NB4 (cell line): ENCODE data around the gene SMOC2.

Experiments
- DNase-seq: peaks from one replicate; pipeline ENCODE4 v3.0.0; 2010; ENCODE audit warnings: low read depth
- H3K4me3 ChIP-seq: one replicate; pipeline ENCODE4 v1.5.1; 2011; ENCODE audit warnings: mild to moderate bottlenecking, low read depth, low read length, moderate library complexity
- MYC ChIP-seq: IDR thresholded peaks from 2 replicates; pipeline ENCODE4 v1.6.1; 2011; ENCODE audit warnings: low read depth, low read length
- POLR2A ChIP-seq: IDR thresholded peaks from 2 replicates; pipeline ENCODE4 v1.6.1; 2011; ENCODE audit warnings: mild to moderate bottlenecking; ENCODE audit not compliant: insufficient read length; ENCODE audit errors: extremely low read depth
- TF ChIP-seq, protein P1 (sequence below): IDR thresholded peaks from one replicate; pipeline ENCODE4 v1.5.1; 2012; ENCODE audit warnings: low read depth, low read length
- TF ChIP-seq, protein P2 (sequence below): IDR thresholded peaks from 2 replicates; pipeline ENCODE4 v1.6.1; 2011; ENCODE audit warnings: low read depth, low read length

The SMOC2 gene

DNA sequence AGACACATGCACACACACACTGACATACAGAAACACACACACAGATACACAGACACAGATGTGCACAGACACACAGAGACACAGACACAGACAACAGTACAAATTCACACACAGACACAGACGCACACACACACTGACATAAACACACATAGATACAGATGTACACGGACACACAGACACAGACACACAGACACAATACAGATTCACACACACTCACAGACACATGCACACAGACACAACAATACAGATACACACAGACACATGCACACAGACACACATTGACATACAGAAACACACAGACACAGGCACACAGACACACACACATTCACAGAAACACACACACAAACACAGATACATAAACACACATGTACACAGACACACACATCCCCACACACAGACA is 183.6 kb downstream of the SMOC2 start:
- H3K4me3 ChIP-seq: no peak overlapping the region
- TF ChIP-seq POLR2A: no peak
- TF ChIP-seq MYC: no peak
- TF ChIP-seq, protein P1, sequence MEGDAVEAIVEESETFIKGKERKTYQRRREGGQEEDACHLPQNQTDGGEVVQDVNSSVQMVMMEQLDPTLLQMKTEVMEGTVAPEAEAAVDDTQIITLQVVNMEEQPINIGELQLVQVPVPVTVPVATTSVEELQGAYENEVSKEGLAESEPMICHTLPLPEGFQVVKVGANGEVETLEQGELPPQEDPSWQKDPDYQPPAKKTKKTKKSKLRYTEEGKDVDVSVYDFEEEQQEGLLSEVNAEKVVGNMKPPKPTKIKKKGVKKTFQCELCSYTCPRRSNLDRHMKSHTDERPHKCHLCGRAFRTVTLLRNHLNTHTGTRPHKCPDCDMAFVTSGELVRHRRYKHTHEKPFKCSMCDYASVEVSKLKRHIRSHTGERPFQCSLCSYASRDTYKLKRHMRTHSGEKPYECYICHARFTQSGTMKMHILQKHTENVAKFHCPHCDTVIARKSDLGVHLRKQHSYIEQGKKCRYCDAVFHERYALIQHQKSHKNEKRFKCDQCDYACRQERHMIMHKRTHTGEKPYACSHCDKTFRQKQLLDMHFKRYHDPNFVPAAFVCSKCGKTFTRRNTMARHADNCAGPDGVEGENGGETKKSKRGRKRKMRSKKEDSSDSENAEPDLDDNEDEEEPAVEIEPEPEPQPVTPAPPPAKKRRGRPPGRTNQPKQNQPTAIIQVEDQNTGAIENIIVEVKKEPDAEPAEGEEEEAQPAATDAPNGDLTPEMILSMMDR: no peak
- TF ChIP-seq, protein P2, sequence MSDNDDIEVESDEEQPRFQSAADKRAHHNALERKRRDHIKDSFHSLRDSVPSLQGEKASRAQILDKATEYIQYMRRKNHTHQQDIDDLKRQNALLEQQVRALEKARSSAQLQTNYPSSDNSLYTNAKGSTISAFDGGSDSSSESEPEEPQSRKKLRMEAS: no peak
- no peak for DNase-seq

DNA sequence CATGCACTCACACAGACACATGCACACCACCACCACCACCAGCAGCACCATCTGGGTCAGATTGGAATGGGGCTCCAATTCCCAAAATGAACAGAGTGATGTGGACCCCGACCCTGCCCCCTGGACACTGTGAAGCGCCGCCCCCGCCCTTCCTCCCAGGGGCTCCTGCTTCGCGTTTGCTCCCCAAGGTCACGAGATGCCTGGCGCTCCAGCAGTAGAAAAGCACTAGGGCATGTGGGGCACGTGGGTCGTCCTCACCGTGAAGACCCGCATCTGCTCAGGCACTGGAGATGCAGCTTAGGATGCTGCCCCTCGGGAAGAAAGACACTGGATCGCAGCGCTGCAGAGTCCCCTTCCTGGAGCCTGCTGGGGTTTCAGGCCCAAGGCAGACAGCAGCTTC is 184.0 kb downstream of the SMOC2 start:
- no peak for DNase-seq
- no peak for TF ChIP-seq POLR2A
- no peak for TF ChIP-seq MYC
- TF ChIP-seq, protein P1: no peak
- TF ChIP-seq, protein P2: no peak
- H3K4me3 ChIP-seq: no peak overlapping the region

DNA sequence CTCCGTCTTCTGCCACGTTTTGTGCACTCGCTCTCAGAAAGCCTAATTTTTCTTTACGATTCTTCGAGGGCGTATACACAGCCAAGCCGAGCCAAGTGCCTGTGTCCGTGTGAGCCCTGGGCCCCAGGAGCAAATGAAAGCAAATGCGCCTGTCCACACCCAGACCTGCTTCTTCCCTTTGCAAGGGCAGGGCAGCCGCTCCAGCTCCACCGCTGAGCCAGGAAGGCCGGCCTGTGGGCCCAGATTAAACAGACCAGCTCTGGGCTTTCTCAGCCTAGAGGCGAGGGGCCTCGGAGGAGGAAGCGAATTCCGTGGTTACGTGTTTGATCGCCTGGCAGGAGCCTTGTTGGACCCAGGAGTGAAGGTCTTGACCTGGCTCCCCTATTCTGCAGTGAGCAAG is 184.6 kb downstream of the SMOC2 start:
- H3K4me3 ChIP-seq: no peak overlapping the region
- TF ChIP-seq POLR2A: no peak
- TF ChIP-seq MYC: no peak
- TF ChIP-seq, protein P2: no peak
- DNase-seq: no peak

DNA sequence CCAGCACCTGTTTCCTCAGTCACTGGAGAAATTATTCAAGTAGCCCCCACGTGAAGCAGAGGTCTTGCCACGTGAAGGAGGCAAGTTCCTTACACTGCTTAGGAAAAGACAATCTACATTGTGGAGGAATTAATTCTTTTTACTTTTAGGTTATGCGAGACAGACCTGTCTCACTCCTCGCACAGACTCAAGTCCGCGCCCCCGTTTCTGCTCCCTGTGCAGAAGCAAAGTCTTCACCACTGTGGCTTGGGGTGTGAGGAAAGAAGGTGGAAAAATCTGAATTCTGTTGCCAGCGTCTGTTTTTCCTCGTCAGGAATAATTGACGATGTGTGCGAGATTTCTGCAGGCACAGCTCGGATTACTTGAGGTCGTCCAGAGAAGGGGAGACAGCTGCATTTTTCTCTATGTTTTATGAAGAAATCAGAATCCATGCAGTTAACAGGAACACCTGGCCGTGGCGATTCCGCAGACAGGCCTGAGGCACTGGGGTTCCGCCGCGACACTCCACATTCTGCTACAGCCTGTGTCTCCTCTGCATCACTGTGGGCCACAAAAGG is 185.1 kb downstream of the SMOC2 start:
- DNase-seq: no peak
- H3K4me3 ChIP-seq: no peak overlapping the region
- TF ChIP-seq, protein P1: no peak
- TF ChIP-seq, protein P2: no peak
- no peak for TF ChIP-seq POLR2A

DNA sequence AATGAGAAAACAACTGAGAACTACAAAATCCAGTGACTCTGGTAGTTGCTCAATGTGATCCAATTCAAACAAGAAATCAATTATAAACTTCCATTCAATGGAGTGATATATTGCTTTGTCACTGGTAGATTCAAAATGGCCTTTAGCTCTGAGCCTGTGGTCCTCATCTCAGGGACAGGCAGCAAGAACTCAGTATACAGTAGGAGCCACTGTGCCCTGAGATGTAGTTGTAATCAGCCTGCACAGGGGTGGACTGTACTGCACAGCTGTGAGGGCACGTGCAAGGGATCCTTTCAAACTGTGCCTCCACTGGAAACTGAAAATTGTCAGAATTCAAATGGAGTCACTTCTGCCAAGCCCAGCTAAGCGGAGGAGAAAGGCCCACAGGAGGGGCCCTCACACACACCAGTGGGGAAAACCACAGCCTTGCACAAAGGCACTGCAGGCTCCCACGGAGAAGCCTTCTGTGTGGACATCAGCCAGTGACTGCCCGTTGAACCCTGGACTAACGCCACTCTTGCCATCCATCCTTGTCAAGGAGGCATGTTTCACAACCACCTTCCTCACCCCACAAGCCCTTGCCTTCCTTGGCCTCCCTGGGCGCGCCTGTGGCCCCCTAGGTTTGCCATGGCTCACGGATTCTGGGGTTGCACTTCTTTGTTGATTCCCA is 186.7 kb downstream of the SMOC2 start:
- DNase-seq: no peak
- H3K4me3 ChIP-seq: no peak overlapping the region
- TF ChIP-seq MYC: no peak
- no peak for TF ChIP-seq POLR2A
- TF ChIP-seq, protein P1: no peak
- TF ChIP-seq, protein P2: no peak

DNA sequence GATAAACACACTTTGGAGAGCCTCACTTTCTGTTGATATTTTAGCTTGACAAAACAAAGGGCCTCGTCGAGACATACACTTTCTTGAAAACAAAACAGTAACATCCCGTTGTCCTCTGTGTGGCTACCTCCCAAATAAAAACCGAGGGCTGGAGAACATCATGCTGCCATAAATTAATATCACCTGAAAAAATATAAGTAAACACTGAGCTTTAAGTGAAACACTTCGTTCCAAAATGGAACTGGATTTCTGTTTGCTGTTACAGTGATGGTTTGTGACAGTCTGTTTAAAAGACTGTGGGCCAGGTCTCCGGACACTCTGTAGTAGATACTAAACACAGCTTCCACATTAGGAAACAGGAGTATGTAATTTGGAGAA is 187.2 kb downstream of the SMOC2 start:
- DNase-seq: no peak
- H3K4me3 ChIP-seq: no peak overlapping the region
- TF ChIP-seq POLR2A (no peak), MYC (no peak)
- TF ChIP-seq, protein P1: no peak
- TF ChIP-seq, protein P2: no peak
